Fibroblast of villous mesenchyme (primary cell): ENCODE results near the gene RBM4. TPM values are rescaled to one million over a fixed set of nuclear protein-coding genes. Genes with fewer than 3 reads are reported as not detected.

ENCODE experiments used
- DNase-seq: peaks from one replicate; pipeline ENCODE4 v3.0.0-alpha.2; 2010; ENCODE audit warnings: low read depth
- H3K4me3 ChIP-seq: 2 replicates; pipeline ENCODE4 v1.5.1; 2011; ENCODE audit warnings: low read depth, mild to moderate bottlenecking, low read length
- total RNA-seq: library from RNA; depleted of rRNA; stranded (reverse); fragments of >200 nt; gene quantifications from 2 replicates; pipeline ENCODE4 v1.2.3, GENCODE V29; 2012
- TF ChIP-seq, protein P1 (sequence below): IDR thresholded peaks from 2 replicates; pipeline ENCODE4 v1.5.1; 2012; ENCODE audit warnings: low read depth, mild to moderate bottlenecking, low read length; ENCODE audit not compliant: insufficient read depth

Gene RBM4
- total RNA-seq, 1 donor, result 118 TPM

GRCh38 chr11:66617155-66617834 lies 21.2 kb upstream of the RBM4 start:
- TF ChIP-seq, protein P1, sequence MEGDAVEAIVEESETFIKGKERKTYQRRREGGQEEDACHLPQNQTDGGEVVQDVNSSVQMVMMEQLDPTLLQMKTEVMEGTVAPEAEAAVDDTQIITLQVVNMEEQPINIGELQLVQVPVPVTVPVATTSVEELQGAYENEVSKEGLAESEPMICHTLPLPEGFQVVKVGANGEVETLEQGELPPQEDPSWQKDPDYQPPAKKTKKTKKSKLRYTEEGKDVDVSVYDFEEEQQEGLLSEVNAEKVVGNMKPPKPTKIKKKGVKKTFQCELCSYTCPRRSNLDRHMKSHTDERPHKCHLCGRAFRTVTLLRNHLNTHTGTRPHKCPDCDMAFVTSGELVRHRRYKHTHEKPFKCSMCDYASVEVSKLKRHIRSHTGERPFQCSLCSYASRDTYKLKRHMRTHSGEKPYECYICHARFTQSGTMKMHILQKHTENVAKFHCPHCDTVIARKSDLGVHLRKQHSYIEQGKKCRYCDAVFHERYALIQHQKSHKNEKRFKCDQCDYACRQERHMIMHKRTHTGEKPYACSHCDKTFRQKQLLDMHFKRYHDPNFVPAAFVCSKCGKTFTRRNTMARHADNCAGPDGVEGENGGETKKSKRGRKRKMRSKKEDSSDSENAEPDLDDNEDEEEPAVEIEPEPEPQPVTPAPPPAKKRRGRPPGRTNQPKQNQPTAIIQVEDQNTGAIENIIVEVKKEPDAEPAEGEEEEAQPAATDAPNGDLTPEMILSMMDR, result no peak
- H3K4me3 ChIP-seq, result peak overlapping the region; percentile 81
- DNase-seq, result no peak

GRCh38 chr11:66619080-66619554 lies 19.4 kb upstream of the RBM4 start:
- DNase-seq, result peak; percentile 93
- TF ChIP-seq, protein P1, result no peak
- H3K4me3 ChIP-seq, result peak overlapping the region; percentile 81

DNA sequence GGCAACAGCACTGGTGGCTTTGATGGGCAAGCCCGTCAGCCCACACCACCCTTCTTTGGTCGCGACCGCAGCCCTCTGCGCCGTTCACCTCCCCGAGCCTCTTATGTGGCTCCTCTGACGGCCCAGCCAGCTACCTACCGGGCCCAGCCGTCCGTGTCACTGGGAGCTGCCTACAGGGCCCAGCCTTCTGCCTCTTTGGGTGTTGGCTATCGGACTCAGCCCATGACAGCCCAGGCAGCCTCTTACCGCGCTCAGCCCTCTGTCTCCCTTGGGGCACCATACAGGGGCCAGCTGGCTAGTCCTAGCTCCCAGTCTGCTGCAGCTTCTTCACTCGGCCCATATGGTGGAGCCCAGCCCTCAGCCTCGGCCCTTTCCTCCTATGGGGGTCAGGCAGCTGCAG lies 14.1 kb upstream of the RBM4 start:
- no peak overlapping the region for H3K4me3 ChIP-seq
- TF ChIP-seq, protein P1, result no peak
- DNase-seq, result no peak

DNA sequence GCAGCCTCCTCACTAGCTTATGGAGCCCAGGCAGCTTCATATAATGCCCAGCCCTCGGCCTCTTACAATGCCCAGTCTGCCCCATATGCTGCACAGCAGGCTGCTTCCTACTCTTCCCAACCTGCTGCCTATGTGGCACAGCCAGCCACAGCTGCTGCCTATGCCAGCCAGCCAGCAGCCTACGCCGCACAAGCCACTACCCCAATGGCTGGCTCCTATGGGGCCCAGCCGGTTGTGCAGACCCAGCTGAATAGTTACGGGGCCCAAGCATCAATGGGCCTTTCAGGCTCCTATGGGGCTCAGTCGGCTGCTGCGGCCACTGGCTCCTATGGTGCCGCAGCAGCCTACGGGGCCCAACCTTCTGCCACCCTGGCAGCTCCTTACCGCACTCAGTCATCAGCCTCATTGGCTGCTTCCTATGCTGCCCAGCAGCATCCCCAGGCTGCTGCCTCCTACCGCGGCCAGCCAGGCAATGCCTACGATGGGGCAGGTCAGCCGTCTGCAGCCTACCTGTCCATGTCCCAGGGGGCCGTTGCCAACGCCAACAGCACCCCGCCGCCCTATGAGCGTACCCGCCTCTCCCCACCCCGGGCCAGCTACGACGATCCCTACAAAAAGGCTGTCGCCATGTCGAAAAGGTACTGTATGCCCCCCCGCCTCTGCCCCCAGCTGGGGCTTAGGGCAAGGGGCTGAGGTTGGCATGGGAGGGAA lies 13.3 kb upstream of the RBM4 start:
- TF ChIP-seq, protein P1, result no peak
- H3K4me3 ChIP-seq, result no peak overlapping the region

DNA sequence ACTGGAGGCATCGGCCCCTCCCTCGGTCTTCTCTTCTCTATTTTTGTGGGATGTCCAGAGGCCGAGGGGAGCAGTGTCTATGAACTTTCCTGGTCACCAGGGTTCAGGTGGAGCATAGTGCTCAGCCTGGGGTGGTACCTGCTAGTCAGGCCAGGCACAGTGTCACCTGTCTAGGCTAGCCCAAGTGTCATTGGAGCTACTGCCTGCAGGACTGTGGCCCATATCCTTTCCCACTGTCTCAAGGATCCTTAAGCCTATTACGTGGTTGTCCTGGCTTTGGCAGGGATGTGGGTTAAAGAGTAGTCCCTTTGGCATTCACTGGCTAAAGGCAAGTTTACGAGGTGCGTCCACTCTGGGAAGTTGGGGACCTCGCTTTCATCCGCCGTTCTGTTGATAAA lies 12.8 kb upstream of the RBM4 start:
- no peak overlapping the region for H3K4me3 ChIP-seq
- DNase-seq, result no peak
- TF ChIP-seq, protein P1, result no peak

More for the DNA sequence above, 13.3 kb upstream of the RBM4 start:
- DNase-seq, result no peak

- no peak overlapping the region for H3K4me3 ChIP-seq
- no peak for DNase-seq
- TF ChIP-seq, protein P1, result no peak
Observed at GRCh38 chr11:66626382-66626781, 12.1 kb upstream of the RBM4 start.
